ENCODE measurements around the gene LZTR1.

LZTR1 gene

DNA sequence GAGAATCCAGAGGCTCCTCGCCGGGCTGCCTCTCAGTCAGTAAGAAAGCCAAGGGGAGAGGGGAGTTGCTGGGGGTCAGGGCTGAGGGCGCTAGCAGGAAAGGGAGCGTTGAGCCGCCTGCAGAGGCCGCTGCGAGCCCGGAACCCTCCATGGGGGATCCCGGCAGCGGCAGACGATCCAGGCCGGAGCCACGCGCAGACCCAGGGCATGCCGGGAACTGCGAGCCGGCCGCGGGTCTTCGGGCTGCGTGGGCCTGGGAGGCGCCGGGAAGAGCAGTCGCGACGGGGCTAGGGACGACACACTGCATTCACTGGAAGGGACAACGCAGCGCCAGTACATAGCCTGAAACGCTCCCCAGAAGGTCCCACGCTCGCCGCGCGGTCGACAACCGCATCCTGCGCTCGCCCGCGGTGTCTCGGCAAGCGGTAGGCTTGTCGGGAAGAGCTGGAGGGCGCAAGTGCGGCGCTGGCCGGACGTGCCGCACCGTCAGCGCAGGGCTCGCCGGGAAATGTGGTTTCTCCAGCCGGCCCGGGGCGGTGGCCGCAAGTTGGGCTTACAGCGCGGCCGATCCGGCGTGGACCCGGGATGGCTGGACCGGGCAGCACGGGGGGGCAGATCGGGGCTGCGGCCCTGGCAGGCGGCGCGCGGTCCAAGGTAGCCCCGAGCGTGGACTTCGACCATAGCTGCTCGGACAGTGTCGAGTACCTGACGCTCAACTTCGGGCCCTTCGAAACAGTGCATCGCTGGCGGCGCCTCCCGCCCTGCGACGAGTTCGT lies at the start of gene LZTR1:
LZTR1 (plus strand) TSS at position 511 of the 776 bp plus-strand sequence; CDS start at position 586, 75 bp downstream.
- TF ChIP-seq, protein P1, sequence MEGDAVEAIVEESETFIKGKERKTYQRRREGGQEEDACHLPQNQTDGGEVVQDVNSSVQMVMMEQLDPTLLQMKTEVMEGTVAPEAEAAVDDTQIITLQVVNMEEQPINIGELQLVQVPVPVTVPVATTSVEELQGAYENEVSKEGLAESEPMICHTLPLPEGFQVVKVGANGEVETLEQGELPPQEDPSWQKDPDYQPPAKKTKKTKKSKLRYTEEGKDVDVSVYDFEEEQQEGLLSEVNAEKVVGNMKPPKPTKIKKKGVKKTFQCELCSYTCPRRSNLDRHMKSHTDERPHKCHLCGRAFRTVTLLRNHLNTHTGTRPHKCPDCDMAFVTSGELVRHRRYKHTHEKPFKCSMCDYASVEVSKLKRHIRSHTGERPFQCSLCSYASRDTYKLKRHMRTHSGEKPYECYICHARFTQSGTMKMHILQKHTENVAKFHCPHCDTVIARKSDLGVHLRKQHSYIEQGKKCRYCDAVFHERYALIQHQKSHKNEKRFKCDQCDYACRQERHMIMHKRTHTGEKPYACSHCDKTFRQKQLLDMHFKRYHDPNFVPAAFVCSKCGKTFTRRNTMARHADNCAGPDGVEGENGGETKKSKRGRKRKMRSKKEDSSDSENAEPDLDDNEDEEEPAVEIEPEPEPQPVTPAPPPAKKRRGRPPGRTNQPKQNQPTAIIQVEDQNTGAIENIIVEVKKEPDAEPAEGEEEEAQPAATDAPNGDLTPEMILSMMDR (IDR thresholded peaks at IDR 0.05) = peak; percentile 53

DNA sequence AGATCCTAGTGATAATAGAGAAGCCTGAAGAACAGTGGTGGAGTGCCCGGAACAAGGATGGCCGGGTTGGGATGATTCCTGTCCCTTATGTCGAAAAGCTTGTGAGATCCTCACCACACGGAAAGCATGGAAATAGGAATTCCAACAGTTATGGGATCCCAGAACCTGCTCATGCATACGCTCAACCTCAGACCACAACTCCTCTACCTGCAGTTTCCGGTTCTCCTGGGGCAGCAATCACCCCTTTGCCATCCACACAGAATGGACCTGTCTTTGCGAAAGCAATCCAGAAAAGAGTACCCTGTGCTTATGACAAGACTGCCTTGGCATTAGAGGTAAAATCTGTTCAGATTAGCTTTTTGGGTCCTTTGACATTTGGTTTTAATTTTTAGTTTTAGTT lies 48.2 kb upstream of the LZTR1 start:
- TF ChIP-seq, protein P1 (IDR thresholded peaks at IDR 0.05) = no peak

DNA sequence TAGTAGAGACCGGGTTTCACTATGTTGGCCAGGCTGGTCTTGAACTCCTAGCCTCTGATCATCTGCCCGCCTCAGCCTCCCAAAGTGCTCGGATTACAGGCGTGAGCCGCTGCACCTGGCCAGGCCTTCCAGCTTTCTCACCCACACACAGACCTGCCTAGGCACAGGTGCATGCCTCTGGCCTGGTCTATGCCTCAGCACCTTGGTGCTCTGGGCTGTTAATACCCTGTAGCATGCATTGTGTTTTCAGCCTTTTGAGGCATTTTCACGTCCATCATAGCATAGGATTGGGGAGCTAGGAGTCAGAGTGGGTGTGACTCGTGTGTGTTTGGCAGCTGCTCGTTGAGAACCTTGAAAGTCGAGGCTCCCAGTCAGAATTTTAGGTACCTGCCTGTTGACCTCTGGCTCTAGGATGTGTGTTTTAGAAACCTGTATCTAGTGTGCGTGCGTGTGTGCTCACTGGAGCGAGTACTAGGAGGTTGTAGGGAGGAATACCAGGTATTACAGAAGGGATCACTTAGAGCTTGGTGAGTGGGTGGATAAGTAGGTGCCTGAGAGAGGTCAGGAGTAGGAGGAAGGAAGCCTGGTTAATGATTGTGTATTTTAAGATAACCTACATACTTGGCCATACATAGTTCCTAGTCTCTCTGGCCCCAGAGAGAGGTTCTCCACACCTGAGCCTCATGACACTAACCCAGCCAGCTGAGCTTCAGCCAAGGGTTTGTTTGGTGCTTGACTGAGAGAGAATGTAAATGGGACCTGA lies 44.9 kb upstream of the LZTR1 start:
- TF ChIP-seq, protein P1 (IDR thresholded peaks at IDR 0.05) = no peak

DNA sequence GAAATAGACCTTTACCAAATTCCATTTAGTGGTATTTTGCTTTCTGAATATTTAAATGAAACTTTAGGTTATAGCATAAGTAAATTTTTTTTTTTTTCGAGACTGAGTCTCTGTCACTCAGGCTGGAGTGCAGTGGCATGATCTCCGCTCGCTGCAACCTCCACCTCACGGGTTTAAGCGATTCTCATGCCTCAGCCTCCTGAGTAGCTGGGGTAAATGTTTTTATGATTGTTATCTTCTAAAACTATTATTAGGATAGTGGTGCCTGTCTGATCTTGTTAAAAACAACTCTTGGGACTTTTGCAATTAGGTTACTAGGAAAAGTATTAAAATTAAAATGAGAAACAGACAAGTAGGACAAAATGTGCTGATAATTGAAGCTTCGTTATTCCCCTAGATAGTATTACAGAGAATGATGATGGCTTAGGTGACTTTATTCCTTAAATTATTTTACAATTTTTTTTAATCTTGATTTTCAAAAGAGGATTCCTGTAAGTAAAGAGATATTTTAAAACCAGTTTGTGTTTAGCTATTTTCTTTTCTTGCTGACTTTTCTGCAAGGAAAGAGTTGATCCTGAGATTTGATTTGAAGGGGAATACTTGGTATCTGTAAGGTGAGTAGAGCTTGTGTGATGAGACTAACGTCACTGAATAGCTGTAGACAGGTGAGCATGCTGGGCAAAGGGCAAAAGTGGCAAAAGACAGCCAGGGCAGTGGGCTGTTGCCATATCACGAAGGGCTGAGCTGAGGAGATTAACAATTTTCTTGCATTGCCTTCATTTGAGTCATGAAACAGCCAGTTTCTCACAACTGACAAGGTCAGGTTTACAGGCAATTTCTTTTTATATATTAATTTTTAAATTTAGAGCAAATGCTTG lies 44.1 kb upstream of the LZTR1 start:
- TF ChIP-seq, protein P1 (IDR thresholded peaks at IDR 0.05) = no peak

DNA sequence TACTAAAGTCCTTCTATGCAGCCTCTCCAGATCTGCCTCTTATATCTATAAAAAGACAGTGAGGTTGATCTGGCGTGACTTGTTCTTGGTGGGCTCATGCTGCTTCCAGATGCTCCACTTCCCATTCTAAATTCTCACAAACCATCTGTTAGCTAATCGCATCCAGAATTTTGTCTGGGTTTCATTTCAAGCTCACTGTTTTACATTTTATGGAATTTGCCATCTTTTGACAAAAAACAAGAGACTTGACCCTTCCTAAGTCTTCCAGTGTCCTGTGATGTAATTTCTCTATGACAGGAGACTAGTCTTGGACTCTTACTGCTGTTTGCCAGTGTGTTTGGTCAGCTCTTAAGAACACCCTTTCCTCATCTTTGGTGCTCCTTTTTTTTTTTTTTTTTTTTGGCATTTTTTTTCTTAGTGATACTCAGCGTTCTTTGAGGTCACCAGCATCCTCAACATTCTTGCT lies 41.9 kb upstream of the LZTR1 start:
- TF ChIP-seq, protein P1 (IDR thresholded peaks at IDR 0.05) = no peak

DNA sequence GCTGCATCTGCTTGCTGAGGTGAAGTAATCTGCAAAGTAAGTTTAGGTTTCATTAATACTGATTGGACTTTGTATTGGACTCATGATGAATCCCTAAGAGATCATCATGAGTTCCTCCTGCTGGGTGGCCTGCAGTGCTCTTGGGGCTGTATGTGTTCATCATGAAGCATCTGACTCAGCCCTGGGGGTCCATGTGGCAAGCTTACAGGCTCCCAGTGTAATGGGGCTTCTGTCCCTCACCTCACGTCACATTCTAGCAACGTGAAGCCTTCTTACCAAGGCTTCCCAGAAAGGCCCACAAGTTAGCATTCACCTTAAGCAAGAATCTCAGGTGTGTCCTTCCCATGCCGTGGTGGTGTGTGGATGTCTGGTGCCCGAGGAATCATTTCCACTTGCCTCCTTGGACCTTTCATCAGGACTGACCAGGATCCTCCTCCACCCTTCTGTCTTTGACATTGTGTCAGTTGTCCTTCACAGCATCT lies 41.2 kb upstream of the LZTR1 start:
- TF ChIP-seq, protein P1 (IDR thresholded peaks at IDR 0.05) = no peak
